Fibroblast of the conjunctiva (primary cell): ENCODE measurements around the gene AGFG2.

Experiments used
- DNase-seq: peaks from one replicate; pipeline ENCODE4 v3.0.0-alpha.2; 2010; ENCODE audit warnings: low read depth

AGFG2 gene

GRCh38 chr7:100613412-100614175 lies 74.6 kb downstream of the AGFG2 start:
- DNase-seq = no peak

- DNase-seq = no peak
These were observed 75.4 kb downstream of the AGFG2 start for GRCh38 chr7:100614308-100614861.
